Left cardiac atrium (tissue), 4 donors: ENCODE measurements around the gene KPNB1. TPM values are rescaled to one million over a fixed set of nuclear protein-coding genes. Genes with fewer than 3 reads are reported as not detected.

Source experiments
- ATAC-seq, 2 donors: fragments of 200-7000 bp; cut with Tn5 transposase; one replicate each; pipeline ENCODE4 v1.9.1; 2020; ENCODE audit warnings: mild to moderate bottlenecking in 2 of 2, moderate library complexity in 2 of 2
- DNase-seq: peaks from one replicate; pipeline ENCODE4 v3.0.0-alpha.2; 2020
- intact Hi-C, 2 donors: fragments of 100-400 bp; cut with DNase I; formaldehyde crosslinking; loops; one replicate each; pipeline versions ENCODE4 v1.14.1 to v1.15.1; 2022 to 2023
- total RNA-seq, 2 donors: library from RNA; stranded (reverse); fragmentation: NEBNext Ultra II Directional; extraction: Animal tissue kit (Norgen Biotek cat#: 25700); gene quantifications; one replicate each; pipeline ENCODE4 v1.2.1, GENCODE V29; 2021
- donor health status: DM: no; HTN: yes; CAD: no.
- donor health status: DM: no; HTN: yes; CAD: no; lungs with severe emphysema.
- donor health status: DM: yes; HTN: yes; CAD: no.
- donor health status: Dilated cardiomyopathy.

Gene KPNB1
- total RNA-seq, 2 donors from 2014 or later, result 145 to 180 TPM

GRCh38 chr17:47705536-47706530, 56.1 kb downstream of the KPNB1 start:
- no peak for ATAC-seq
- intact Hi-C loops, result no loop called here
- no peak for DNase-seq

- ATAC-seq, result no peak
- intact Hi-C loops, result no loop called here
Observed at GRCh38 chr17:47707056-47707804, 57.5 kb downstream of the KPNB1 start.

GRCh38 chr17:47707884-47708283, 58.2 kb downstream of the KPNB1 start:
- ATAC-seq (no peak), DNase-seq (no peak)
- intact Hi-C loops, result no loop called here

More at GRCh38 chr17:47707056-47707804, 57.5 kb downstream of the KPNB1 start:
- no peak for DNase-seq

- no peak for DNase-seq
- intact Hi-C loops, result no loop called here
Observed at GRCh38 chr17:47708312-47708863, 58.7 kb downstream of the KPNB1 start.

GRCh38 chr17:47708864-47709541, 59.3 kb downstream of the KPNB1 start:
- peak; percentile 78 to 91 for ATAC-seq
- intact Hi-C loops, result no loop called here
- DNase-seq, result peak; percentile 64

More at GRCh38 chr17:47708312-47708863, 58.7 kb downstream of the KPNB1 start:
- no peak for ATAC-seq

GRCh38 chr17:47709594-47709993, 59.9 kb downstream of the KPNB1 start:
- ATAC-seq (no peak), DNase-seq (no peak)
- intact Hi-C loops, result no loop called here

- DNase-seq (no peak), ATAC-seq (no peak)
- intact Hi-C loops, result no loop called here
Observed at GRCh38 chr17:47711366-47712099, 61.8 kb downstream of the KPNB1 start.

GRCh38 chr17:47712330-47713023, 62.8 kb downstream of the KPNB1 start:
- no peak for ATAC-seq
- DNase-seq, result no peak
- intact Hi-C loops, result no loop called here

GRCh38 chr17:47713980-47714700, 64.4 kb downstream of the KPNB1 start:
- intact Hi-C loops, result no loop called here
- DNase-seq, result no peak
- no peak for ATAC-seq

- ATAC-seq (no peak), DNase-seq (no peak)
- intact Hi-C loops, result no loop called here
Observed at GRCh38 chr17:47714773-47715396, 65.2 kb downstream of the KPNB1 start.

- DNase-seq, result no peak
- no peak for ATAC-seq
- intact Hi-C loops, result no loop called here
Observed at GRCh38 chr17:47715669-47716325, 66.1 kb downstream of the KPNB1 start.

GRCh38 chr17:47716375-47716774, 66.7 kb downstream of the KPNB1 start:
- intact Hi-C loops, result no loop called here
- ATAC-seq (no peak), DNase-seq (no peak)

- ATAC-seq, result peak; percentile 11 to 23
- DNase-seq, result no peak
- intact Hi-C loops, result no loop called here
Observed at GRCh38 chr17:47717261-47717697, 67.6 kb downstream of the KPNB1 start.

GRCh38 chr17:47717979-47718621, 68.4 kb downstream of the KPNB1 start:
- intact Hi-C loops, result no loop called here
- DNase-seq (no peak), ATAC-seq (no peak)

GRCh38 chr17:47718634-47719405, 69.1 kb downstream of the KPNB1 start:
- ATAC-seq, result no peak
- intact Hi-C loops, result no loop called here

More at GRCh38 chr17:47718634-47719405, 69.1 kb downstream of the KPNB1 start:
- DNase-seq, result no peak
